GM12878 (cell line): ENCODE measurements around the gene ADGRL3. TPM values are rescaled to one million over a fixed set of nuclear protein-coding genes. Genes with fewer than 3 reads are reported as not detected.

Source experiments
- ATAC-seq: fragments of 200-7000 bp; cut with Tn5 transposase; 3 replicates; pipeline ENCODE4 v1.9.1; 2020; ENCODE audit warnings: mild to moderate bottlenecking, moderate library complexity
- BruUV-seq: library from RNA; stranded (reverse); fragments of 400-500 nt; replicated peaks from 2 replicates; lab custom pipeline; 2021; lab: Mats Ljungman, UMichigan
- CTCF ChIA-PET: fragments of 300-600 bp; sonication (Branson Sonifier 250); formaldehyde crosslinking; extraction: SDS; loops from one replicate; lab custom pipeline; 2021; ENCODE audit warnings: inconsistent platforms; lab: Yijun Ruan, JAX
- POLR2A ChIA-PET: fragments of 350-600 bp; formaldehyde crosslinking; extraction: SDS; loops from one replicate; lab custom pipeline; 2021; ENCODE audit warnings: inconsistent platforms; lab: Charles Lee
- RAD21 ChIA-PET: fragments of 300-600 bp; sonication (Branson Sonifier 250); formaldehyde crosslinking; loops from one replicate; lab custom pipeline; 2023; ENCODE audit warnings: antibody characterized with exemption; ENCODE audit not compliant: unreplicated experiment; lab: Charles Lee
- SMC1A ChIA-PET: fragments of 300-600 bp; sonication (Branson Sonifier 250); formaldehyde crosslinking; loops from one replicate; lab custom pipeline; 2023; ENCODE audit not compliant: unreplicated experiment, uncharacterized antibody; lab: Charles Lee
- DNase-seq: peaks from one replicate; pipeline ENCODE4 v3.0.0-alpha.2; 2011; ENCODE audit warnings: low read depth, low spot score
- FAIRE-seq: peaks from 3 replicates; lab custom pipeline; 2011; peaks lifted over from hg19 to GRCh38; lab: Jason Lieb, UNC
- H2AFZ ChIP-seq: 2 replicates; pipeline ENCODE4 v1.6.0; 2011; ENCODE audit warnings: low read depth, low read length, control low read depth; ENCODE audit not compliant: control insufficient read depth
- H3K27ac ChIP-seq: 2 replicates; pipeline ENCODE4 v1.5.1; 2011; ENCODE audit warnings: control low read depth; ENCODE audit not compliant: control insufficient read depth, insufficient read depth
- H3K27me3 ChIP-seq, 2 experiments: replicated peaks in 1 of 2; 2 replicates each; pipeline versions ENCODE4 v1.6.0 to v1.6.1; 2011; ENCODE audit warnings: low read length in 1 of 2; ENCODE audit not compliant: control insufficient read depth in 2 of 2, insufficient read depth in 2 of 2
- H3K36me3 ChIP-seq, 2 experiments: 2 replicates each; pipeline ENCODE4 v1.5.1; 2011; ENCODE audit warnings: low read length in 1 of 2; ENCODE audit not compliant: control insufficient read depth in 2 of 2, insufficient read depth in 2 of 2
- H3K4me1 ChIP-seq: 2 replicates; pipeline ENCODE4 v1.6.1; 2011; ENCODE audit warnings: mild to moderate bottlenecking, low read length, moderate library complexity, mixed read lengths; ENCODE audit not compliant: control insufficient read depth, insufficient read depth
- H3K4me2 ChIP-seq: 2 replicates; pipeline ENCODE4 v1.6.0; 2011; ENCODE audit warnings: control low read depth; ENCODE audit not compliant: control insufficient read depth, insufficient read depth
- H3K4me3 ChIP-seq: fragments of 200-600 bp; sonication (generic); 2 replicates; pipeline ENCODE4 v1.5.1; 2016
- H3K79me2 ChIP-seq: 2 replicates; pipeline ENCODE4 v1.6.0; 2011; ENCODE audit warnings: low read length; ENCODE audit not compliant: control insufficient read depth, insufficient read depth
- H3K9ac ChIP-seq: 2 replicates; pipeline ENCODE4 v1.8.0; 2011; ENCODE audit warnings: low read length, control low read depth, mixed read lengths; ENCODE audit not compliant: control insufficient read depth, insufficient read depth
- H3K9me3 ChIP-seq: replicated peaks from 3 replicates; pipeline ENCODE4 v1.5.1; 2011; ENCODE audit warnings: mild to moderate bottlenecking, low read length; ENCODE audit not compliant: control insufficient read depth, insufficient read depth
- H4K20me1 ChIP-seq: 2 replicates; pipeline ENCODE4 v1.6.0; 2011; ENCODE audit not compliant: control insufficient read depth, insufficient read depth
- BCL11A ChIP-seq: IDR thresholded peaks from 2 replicates; pipeline ENCODE4 v1.6.1; 2011; ENCODE audit warnings: low read depth, low read length
- CBX3 ChIP-seq: fragments of 200-600 bp; sonication (generic); IDR thresholded peaks from 2 replicates; pipeline ENCODE4 v1.6.1; 2016; ENCODE audit warnings: low read depth, borderline replicate concordance
- CHD1 ChIP-seq: IDR thresholded peaks from 2 replicates; pipeline ENCODE4 v1.6.1; 2012; ENCODE audit warnings: low read depth, low read length, improper control_type of control experiment
- EZH2 ChIP-seq: IDR thresholded peaks from 2 replicates; pipeline ENCODE4 v1.6.1; 2012; ENCODE audit warnings: low read depth, mild to moderate bottlenecking, control low read depth, inconsistent platforms, low read length, borderline replicate concordance; ENCODE audit not compliant: control insufficient read depth
- GATAD2B ChIP-seq: fragments of 450-650 bp; conservative IDR thresholded peaks from 2 replicates; pipeline ENCODE4 v1.6.1; 2017; ENCODE audit warnings: low read depth, mild to moderate bottlenecking, moderate library complexity
- IKZF1 ChIP-seq: fragments of 450-650 bp; conservative IDR thresholded peaks from 2 replicates; pipeline ENCODE4 v1.6.1; 2017; ENCODE audit warnings: antibody characterized with exemption, mild to moderate bottlenecking
- IRF4 ChIP-seq: IDR thresholded peaks from 2 replicates; pipeline ENCODE4 v1.6.1; 2011; ENCODE audit warnings: low read depth, low read length
- NFIC ChIP-seq: IDR thresholded peaks from 2 replicates; pipeline ENCODE4 v1.6.1; 2012; ENCODE audit warnings: low read depth, mild to moderate bottlenecking, inconsistent platforms, low read length, moderate library complexity
- POU2F2 ChIP-seq: IDR thresholded peaks from 3 replicates; pipeline ENCODE4 v1.6.1; 2011; ENCODE audit warnings: low read depth, mild to moderate bottlenecking, low read length, borderline replicate concordance
- SIN3A ChIP-seq: IDR thresholded peaks from 2 replicates; pipeline ENCODE4 v1.6.1; 2012; ENCODE audit warnings: low read depth, low read length, improper control_type of control experiment
- SIX5 ChIP-seq: IDR thresholded peaks from 2 replicates; pipeline ENCODE4 v1.6.1; 2011; ENCODE audit warnings: mild to moderate bottlenecking, low read depth, low read length, moderate library complexity; ENCODE audit not compliant: severe bottlenecking
- STAT3 ChIP-seq: IDR thresholded peaks from 2 replicates; pipeline ENCODE4 v1.6.1; 2011; ENCODE audit warnings: low read depth, low read length, improper control_type of control experiment
- TCF3 ChIP-seq: IDR thresholded peaks from 2 replicates; pipeline ENCODE4 v1.6.1; 2012; ENCODE audit warnings: low read depth, mild to moderate bottlenecking, low read length, borderline replicate concordance; ENCODE audit not compliant: insufficient read depth
- ZNF274 ChIP-seq: IDR thresholded peaks from one replicate; pipeline ENCODE4 v1.8.0; 2011; ENCODE audit not compliant: insufficient read length, insufficient read depth
- ZZZ3 ChIP-seq: IDR thresholded peaks from 2 replicates; pipeline ENCODE4 v1.6.1; 2011; ENCODE audit warnings: low read depth; ENCODE audit not compliant: control insufficient read depth, insufficient read length
- WGBS: methylation state at CpG from one replicate; pipeline ENCODE4 v1.1.6; 2016; ENCODE audit warnings: low lambda C conversion rate; ENCODE audit not compliant: insufficient replicate concordance, insufficient coverage; ENCODE audit errors: missing lambda C conversion rate; 5-methylcytosine and 5-hydroxymethylcytosine counted together
- in situ Hi-C: fragments of 300-500 bp; cut with MboI; formaldehyde crosslinking; loops from 9 replicates; pipeline ENCODE4 v1.14.3; 2018; ENCODE audit warnings: mixed read lengths
- intact Hi-C: fragments of 100-400 bp; cut with micrococcal nuclease; formaldehyde crosslinking; loops from one replicate; pipeline ENCODE4 v1.14.2; 2022; ENCODE audit not compliant: unreplicated experiment
- polyA plus RNA-seq, 11 experiments: library from polyadenylated mRNA; depleted of rRNA in 4 of 11; unstranded in 6 of 11; stranded (reverse) in 5 of 11; fragments of >200 nt; fragmentation: Nextera tagmentation in 4 of 11; fragmentation: Illumina TruSeq in 1 of 11; extraction: Ambion mirVana in 4 of 11; extraction: Trizol in 1 of 11; gene quantifications; 1 replicate in 1 of 11; 2 replicates in 10 of 11; pipeline versions ENCODE4 v1.2.1 to v1.2.3, GENCODE V29; 2011 to 2016; ENCODE audit warnings: inconsistent platforms in 2 of 11, missing spikeins in 2 of 11, low read depth in 1 of 11
- total RNA-seq, 4 experiments: library from RNA; depleted of rRNA in 3 of 4; stranded (reverse); fragments of >200 nt in 3 of 4; fragmentation: Illumina TruSeq in 1 of 4; extraction: Trizol in 1 of 4; gene quantifications; 2 replicates each; pipeline versions ENCODE4 v1.2.1 to v1.2.3, GENCODE V29; 2013 to 2021
- TF ChIP-seq, protein P1 (sequence below): fragments of 450-650 bp; IDR thresholded peaks from 2 replicates; pipeline ENCODE4 v1.6.1; 2017; ENCODE audit warnings: borderline replicate concordance
- TF ChIP-seq, protein P2 (sequence below): fragments of 450-650 bp; IDR thresholded peaks from 2 replicates; pipeline ENCODE4 v1.6.1; 2018; ENCODE audit warnings: mild to moderate bottlenecking, low read depth, moderate library complexity; ENCODE audit not compliant: partially characterized antibody
- TF ChIP-seq, protein P3 (sequence below): fragments of 450-650 bp; IDR thresholded peaks from 2 replicates; pipeline ENCODE4 v1.6.1; 2016; ENCODE audit warnings: mild to moderate bottlenecking

Gene ADGRL3
- total and polyA plus RNA-seq, 10 of the 15 experiments (the other 5 are each of a cell fraction or from before 2014, with no cell fraction given) = 1.1 TPM; not detected in 9

DNA sequence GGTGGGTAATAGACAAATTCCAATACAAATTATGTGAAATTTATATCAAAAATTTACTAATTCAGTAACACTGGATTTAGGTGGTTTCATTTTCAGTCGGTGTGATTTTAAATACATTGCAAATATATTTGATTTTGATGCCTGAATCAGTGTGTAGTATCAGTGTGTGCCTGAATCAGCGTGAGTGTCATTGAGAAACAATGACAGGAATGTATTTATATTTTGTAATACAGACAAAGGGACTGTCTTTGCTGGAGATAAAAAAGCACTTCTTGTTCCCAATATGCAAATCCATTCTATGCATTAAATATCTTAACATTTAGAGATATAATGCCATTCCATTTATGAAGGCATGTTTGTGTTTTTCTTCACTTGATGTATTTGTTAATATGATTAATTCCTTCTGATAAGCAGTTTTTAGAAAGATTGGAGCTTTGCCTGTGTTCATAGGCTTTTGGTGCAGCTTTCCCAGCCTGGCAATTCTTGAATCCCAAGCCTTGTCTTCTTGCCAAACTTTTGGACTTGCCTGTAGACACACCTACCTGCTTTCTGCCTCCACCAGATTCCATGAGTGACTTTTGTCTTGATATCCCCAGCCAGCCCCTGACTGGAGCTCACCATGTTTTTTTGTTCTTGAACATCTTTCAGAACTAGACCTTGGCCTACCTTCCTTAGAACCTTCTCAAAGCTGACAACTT lies 243.8 kb downstream of the ADGRL3 start:
- SMC1A ChIA-PET = no interaction called here
- TF ChIP-seq NFIC (no peak), TCF3 (no peak), BCL11A (no peak), SIN3A (no peak), GATAD2B (no peak), IRF4 (no peak), CBX3 (no peak), CHD1 (no peak), ZZZ3 (no peak), STAT3 (no peak), POU2F2 (no peak), SIX5 (no peak), EZH2 (no peak), IKZF1 (no peak), ZNF274 (no peak)
- TF ChIP-seq, protein P1, sequence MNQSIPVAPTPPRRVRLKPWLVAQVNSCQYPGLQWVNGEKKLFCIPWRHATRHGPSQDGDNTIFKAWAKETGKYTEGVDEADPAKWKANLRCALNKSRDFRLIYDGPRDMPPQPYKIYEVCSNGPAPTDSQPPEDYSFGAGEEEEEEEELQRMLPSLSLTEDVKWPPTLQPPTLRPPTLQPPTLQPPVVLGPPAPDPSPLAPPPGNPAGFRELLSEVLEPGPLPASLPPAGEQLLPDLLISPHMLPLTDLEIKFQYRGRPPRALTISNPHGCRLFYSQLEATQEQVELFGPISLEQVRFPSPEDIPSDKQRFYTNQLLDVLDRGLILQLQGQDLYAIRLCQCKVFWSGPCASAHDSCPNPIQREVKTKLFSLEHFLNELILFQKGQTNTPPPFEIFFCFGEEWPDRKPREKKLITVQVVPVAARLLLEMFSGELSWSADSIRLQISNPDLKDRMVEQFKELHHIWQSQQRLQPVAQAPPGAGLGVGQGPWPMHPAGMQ = no peak
- TF ChIP-seq, protein P2, sequence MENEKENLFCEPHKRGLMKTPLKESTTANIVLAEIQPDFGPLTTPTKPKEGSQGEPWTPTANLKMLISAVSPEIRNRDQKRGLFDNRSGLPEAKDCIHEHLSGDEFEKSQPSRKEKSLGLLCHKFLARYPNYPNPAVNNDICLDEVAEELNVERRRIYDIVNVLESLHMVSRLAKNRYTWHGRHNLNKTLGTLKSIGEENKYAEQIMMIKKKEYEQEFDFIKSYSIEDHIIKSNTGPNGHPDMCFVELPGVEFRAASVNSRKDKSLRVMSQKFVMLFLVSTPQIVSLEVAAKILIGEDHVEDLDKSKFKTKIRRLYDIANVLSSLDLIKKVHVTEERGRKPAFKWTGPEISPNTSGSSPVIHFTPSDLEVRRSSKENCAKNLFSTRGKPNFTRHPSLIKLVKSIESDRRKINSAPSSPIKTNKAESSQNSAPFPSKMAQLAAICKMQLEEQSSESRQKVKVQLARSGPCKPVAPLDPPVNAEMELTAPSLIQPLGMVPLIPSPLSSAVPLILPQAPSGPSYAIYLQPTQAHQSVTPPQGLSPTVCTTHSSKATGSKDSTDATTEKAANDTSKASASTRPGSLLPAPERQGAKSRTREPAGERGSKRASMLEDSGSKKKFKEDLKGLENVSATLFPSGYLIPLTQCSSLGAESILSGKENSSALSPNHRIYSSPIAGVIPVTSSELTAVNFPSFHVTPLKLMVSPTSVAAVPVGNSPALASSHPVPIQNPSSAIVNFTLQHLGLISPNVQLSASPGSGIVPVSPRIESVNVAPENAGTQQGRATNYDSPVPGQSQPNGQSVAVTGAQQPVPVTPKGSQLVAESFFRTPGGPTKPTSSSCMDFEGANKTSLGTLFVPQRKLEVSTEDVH = no peak
- TF ChIP-seq, protein P3, sequence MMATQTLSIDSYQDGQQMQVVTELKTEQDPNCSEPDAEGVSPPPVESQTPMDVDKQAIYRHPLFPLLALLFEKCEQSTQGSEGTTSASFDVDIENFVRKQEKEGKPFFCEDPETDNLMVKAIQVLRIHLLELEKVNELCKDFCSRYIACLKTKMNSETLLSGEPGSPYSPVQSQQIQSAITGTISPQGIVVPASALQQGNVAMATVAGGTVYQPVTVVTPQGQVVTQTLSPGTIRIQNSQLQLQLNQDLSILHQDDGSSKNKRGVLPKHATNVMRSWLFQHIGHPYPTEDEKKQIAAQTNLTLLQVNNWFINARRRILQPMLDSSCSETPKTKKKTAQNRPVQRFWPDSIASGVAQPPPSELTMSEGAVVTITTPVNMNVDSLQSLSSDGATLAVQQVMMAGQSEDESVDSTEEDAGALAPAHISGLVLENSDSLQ = no peak

More for the DNA sequence above, 243.8 kb downstream of the ADGRL3 start:
- no peak overlapping the region for H2AFZ ChIP-seq
- FAIRE-seq (no peak), DNase-seq (no peak), ATAC-seq (no peak)
- H3K4me3 ChIP-seq = no peak overlapping the region
- no peak overlapping the region for H3K9ac ChIP-seq
- H3K36me3 ChIP-seq = no peaks in the 10 kb centered on the region
- in situ Hi-C loops = no loop called here
- H3K27me3 ChIP-seq = no peaks in the 10 kb centered on the region
- no TSS peak for BruUV-seq
- H3K27ac ChIP-seq = no peak overlapping the region
- ChIA-PET CTCF (no interaction called here), RAD21 (no interaction called here), POLR2A (no interaction called here)
- H4K20me1 ChIP-seq = no peaks in the 10 kb centered on the region
- no peaks in the 10 kb centered on the region for H3K79me2 ChIP-seq
- no peak overlapping the region for H3K4me2 ChIP-seq
- no peaks in the 10 kb centered on the region for H3K4me1 ChIP-seq
- H3K9me3 ChIP-seq = no peaks in the 10 kb centered on the region
- intact Hi-C loops = no loop called here
- WGBS = 0% methylated on average over 2 of the region's 2 CpGs
